HL-60 (cell line): Measurements from ENCODE around the gene RIPK4.
"Not testable (repeated sequence)": the region's sequence is repeated elsewhere in the genome, so short reads cannot be mapped to it uniquely, and the experiment has no call there.

Experiments
- DNase-seq, 2 experiments: peaks; one replicate each; pipeline ENCODE4 v3.0.0-alpha.2; 2010 to 2020; ENCODE audit warnings: low read depth in 1 of 2, low spot score in 1 of 2
- H3K27ac ChIP-seq: fragments of 250-450 bp; sonication (Bioruptor Pico); replicated peaks from 2 replicates; pipeline ENCODE4 v1.5.1; 2020; ENCODE audit warnings: mild to moderate bottlenecking, moderate library complexity
- H3K27me3 ChIP-seq: fragments of 250-450 bp; sonication (Bioruptor Pico); 2 replicates; pipeline ENCODE4 v1.5.1; 2021; ENCODE audit warnings: mild to moderate bottlenecking, moderate library complexity; ENCODE audit not compliant: insufficient read depth, poor library complexity, severe bottlenecking
- H3K4me3 ChIP-seq: replicated peaks from 2 replicates; pipeline ENCODE4 v1.5.1; 2011; ENCODE audit warnings: mild to moderate bottlenecking, control low read depth, low read length; ENCODE audit not compliant: insufficient read depth
- GABPA ChIP-seq: IDR thresholded peaks from 2 replicates; pipeline ENCODE4 v1.6.1; 2012; ENCODE audit warnings: low read depth
- POLR2AphosphoS5 ChIP-seq: IDR thresholded peaks from 2 replicates; pipeline ENCODE4 v1.6.1; 2012; ENCODE audit warnings: low read depth
- REST ChIP-seq: IDR thresholded peaks from 2 replicates; pipeline ENCODE4 v1.6.1; 2012; ENCODE audit warnings: low read depth; ENCODE audit not compliant: insufficient replicate concordance
- SPI1 ChIP-seq: IDR thresholded peaks from 2 replicates; pipeline ENCODE4 v1.6.1; 2012; ENCODE audit warnings: low read depth, mild to moderate bottlenecking, borderline replicate concordance
- TF ChIP-seq, protein P1 (sequence below): IDR thresholded peaks from one replicate; pipeline ENCODE4 v1.5.1; 2011; ENCODE audit warnings: low read length, control low read depth, inconsistent platforms; ENCODE audit not compliant: insufficient read depth

The RIPK4 gene

DNA sequence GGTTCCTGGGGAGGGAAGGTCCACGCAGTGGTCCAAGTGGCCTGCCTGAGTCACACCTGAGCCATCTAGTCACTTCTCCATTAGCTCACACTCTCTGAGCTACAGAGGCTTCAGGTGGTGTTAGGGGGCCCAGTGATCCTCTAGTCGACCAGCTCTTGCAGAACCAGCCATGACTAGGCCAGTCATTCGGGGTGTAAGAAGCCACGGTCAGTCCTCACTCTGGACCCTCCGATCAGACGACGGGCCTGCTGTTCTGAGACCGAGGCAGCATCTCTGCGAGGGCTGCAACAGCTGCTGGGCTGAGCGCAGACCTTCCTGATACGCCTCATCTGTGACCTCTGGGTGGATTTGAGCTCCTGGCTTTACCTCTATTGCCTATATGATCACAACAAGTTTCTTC, 68.8 kb downstream of the RIPK4 start:
- H3K4me3 ChIP-seq, result no peak overlapping the region
- no peaks in the 10 kb centered on the region for H3K27me3 ChIP-seq
- no peak for DNase-seq
- H3K27ac ChIP-seq, result no peak overlapping the region
- no peak for TF ChIP-seq POLR2AphosphoS5
- TF ChIP-seq, protein P1, sequence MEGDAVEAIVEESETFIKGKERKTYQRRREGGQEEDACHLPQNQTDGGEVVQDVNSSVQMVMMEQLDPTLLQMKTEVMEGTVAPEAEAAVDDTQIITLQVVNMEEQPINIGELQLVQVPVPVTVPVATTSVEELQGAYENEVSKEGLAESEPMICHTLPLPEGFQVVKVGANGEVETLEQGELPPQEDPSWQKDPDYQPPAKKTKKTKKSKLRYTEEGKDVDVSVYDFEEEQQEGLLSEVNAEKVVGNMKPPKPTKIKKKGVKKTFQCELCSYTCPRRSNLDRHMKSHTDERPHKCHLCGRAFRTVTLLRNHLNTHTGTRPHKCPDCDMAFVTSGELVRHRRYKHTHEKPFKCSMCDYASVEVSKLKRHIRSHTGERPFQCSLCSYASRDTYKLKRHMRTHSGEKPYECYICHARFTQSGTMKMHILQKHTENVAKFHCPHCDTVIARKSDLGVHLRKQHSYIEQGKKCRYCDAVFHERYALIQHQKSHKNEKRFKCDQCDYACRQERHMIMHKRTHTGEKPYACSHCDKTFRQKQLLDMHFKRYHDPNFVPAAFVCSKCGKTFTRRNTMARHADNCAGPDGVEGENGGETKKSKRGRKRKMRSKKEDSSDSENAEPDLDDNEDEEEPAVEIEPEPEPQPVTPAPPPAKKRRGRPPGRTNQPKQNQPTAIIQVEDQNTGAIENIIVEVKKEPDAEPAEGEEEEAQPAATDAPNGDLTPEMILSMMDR, result no peak
- no peak for TF ChIP-seq SPI1
- no peak for TF ChIP-seq REST
- no peak for TF ChIP-seq GABPA

DNA sequence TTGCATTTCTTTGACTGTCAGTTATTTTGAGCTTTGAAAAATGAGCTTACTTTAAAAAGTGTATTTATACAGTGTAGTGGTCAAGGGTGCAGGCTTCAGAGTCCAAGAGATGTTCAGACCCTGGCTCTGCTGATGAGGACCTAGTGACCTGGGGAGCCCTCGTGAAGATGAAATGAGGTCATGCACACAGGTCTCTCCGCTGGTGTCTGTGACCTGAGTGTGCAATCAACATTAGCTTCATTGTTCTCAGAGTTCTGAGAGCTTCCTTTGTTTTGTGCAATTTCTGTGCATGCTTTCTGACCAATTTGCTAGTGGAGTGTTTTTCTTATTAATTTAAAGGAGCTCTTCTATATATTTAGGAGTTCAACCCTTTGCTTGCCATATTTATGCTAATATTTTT, 71.3 kb downstream of the RIPK4 start:
- Histone ChIP-seq H3K4me3 (no peak overlapping the region), H3K27me3 (peaks cover 5% of the 10 kb centered on the region), H3K27ac (no peak overlapping the region)
- TF ChIP-seq REST (no peak), SPI1 (no peak), GABPA (no peak), POLR2AphosphoS5 (no peak)
- TF ChIP-seq, protein P1, result no peak
- DNase-seq, result no peak

DNA sequence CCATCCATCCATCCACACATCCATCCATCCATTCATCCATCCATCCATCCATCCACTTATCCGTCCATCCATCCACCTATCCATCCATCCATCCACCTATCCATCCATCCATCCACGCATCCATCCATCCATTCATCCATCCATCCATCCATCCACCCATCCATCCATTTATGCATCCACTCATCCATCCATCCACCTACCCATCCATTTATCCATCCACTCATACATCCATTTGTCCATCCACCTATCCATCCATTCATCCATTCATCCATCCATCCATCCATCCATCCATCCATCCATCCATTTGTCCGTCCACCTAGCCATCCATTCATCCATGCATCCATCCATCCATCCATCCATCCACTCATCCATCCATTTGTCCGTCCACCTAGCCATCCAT, 72.8 kb downstream of the RIPK4 start:
- H3K27ac ChIP-seq, H3K27me3 ChIP-seq, H3K4me3 ChIP-seq, DNase-seq: not testable (repeated sequence)

GRCh38 chr21:41692185-41692565, 74.7 kb downstream of the RIPK4 start:
- Histone ChIP-seq H3K4me3 (no peak overlapping the region), H3K27ac (no peak overlapping the region), H3K27me3 (peaks cover 6% of the 10 kb centered on the region)
- TF ChIP-seq SPI1, result no peak
- no peak for TF ChIP-seq GABPA
- TF ChIP-seq REST, result no peak
- TF ChIP-seq, protein P1, result no peak
- TF ChIP-seq POLR2AphosphoS5, result no peak
- DNase-seq, result no peak
